ENCODE measurements around the gene GYPE.
"Not testable (repeated sequence)": the region's sequence is repeated elsewhere in the genome, so short reads cannot be mapped to it uniquely, and the experiment has no call there.

GYPE gene

DNA sequence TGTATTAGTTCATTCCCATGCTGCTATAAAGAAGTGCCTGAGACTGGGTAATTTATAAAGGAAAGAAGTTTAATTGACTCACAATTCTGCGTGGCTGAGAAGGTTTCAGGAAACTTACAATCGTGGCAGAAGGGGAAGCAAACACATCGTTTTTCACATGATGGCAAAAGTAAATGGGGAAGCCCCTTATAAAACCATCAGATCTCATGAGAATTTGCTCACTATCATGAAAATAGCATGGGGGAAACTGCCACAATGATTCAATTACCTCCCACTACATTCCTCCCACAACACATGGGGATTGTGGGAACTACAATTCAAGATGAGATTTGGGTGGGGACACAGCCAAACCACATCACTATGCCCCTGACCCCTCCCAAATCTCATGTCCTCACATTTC, 35.4 kb downstream of the GYPE start:
- not testable (repeated sequence) for DNase-seq

DNA sequence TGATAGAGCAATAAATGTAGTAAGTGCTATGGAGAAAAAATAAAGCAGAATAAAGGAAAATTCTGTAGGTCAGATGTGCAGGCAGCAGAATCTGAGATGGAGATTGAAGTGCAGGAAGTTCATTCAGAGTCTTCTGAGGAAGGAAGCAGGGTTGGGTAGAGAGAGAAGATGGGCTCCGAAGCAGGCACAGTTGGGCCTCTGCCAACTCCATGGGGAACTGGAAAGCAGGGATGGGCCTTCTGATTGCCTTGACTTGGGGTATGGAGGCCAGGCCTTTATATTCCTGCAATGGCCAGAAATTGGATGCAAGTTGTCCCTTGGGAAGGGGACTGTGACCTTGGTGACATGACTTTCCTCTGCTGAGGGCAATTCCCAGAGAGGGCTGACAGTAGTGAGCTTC, 42.6 kb downstream of the GYPE start:
- DNase-seq = not testable (repeated sequence)

DNA sequence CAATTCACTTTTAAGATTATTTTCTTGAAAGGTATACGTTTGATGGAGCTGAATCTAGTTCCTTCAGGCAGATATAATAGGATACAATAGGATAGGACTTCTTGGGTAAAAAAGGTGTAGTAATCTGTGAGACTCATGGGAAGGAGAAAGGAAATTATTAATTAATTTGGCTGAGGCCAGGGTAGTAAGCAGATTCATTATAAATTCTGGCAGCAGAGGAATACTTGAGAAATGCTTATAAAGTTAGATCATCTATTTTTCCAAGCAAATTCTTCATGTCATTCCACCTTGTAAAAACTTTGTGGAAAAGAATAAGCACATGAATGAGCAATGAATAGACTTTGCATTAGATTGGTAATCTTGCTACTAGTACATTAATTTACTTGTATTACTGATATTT, 46.9 kb downstream of the GYPE start:
- DNase-seq = no peak

DNA sequence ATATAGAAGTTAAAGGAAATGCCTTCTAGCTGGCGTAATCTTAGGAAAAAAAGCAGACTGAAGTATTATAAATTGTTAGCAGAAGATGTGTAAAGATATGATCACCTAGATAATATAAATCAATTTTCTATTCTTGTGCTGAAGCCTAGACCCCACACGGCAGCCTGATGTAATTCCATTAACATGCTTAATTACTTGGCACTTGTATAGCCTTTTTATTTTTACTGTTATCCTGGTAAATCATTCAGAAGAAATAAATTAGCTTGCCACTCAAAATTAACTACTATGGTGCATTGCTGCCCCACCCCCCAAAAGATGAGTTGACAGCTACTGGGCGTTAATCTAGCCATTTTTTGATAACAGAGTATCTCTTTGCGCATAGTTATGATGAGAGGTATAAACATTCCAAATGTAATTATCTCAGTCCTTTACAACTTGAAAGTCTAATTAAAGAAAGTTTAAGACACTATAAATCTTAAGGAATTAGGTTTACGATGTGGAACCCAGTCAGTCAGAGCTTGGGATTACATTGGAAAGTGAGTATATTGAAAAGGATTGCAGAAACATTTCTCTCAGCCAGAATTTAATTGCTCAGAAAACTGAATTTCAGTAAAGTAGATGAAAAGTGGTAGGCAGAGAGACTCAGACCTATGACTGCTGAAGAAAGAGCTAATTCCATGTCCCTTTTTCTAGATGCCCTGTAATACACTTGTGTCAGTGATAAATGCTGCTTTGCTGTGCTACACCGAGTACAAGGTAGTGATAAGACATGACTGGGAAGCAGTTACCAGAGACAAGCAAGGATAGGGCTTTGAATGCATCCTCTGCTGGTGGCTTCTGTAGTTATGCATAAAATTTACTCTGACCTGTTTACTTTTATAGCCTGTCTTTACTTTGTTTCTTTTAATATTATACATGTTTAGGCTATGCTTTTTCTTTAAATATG, 47.7 kb downstream of the GYPE start:
- not testable (repeated sequence) for DNase-seq

DNA sequence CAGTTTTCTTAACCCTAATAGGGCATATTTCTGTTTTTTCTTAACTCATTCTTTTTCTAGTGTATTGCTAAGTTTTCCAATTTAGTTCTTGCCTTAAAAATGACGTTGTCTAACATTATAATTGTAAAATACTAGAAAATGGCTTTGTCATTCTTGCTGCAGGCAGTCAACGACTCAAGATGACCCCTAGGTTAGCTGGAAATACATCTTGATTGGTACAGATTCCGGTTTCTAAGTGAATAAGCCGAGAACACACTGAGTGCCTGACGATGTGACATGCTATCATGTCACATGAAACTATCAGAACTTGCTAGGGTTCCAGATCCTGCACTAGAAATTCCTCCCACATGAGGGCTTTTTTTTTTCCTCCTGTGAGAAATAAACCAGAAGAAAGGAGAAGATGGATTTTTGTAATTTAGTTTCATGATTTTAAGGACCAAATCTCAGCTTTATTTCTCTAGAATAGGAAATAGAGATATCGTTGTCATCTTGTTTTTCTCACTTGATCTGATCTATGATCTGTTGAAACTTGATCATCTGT, 49.3 kb downstream of the GYPE start:
- not testable (repeated sequence) for DNase-seq

DNA sequence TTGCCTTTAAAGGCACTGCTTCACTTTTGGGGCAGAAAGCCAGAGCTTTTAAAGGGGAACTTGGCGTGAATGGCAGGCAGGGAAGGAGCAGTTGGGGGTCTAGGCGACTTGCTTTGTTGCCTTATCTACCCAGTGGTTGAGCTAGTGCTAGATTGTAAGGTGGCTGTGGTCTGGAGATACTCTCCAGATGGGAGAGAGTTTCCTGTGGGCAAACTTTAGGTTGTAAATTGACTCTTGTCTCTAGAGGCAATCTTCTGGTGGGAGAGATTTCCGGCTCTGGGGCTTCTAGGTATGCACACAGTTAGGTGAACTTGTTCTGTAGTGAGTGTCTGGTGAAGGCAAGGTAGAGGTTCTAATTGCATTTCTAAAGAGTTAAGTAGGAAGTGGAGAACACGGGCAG, 50.7 kb downstream of the GYPE start:
- not testable (repeated sequence) for DNase-seq

DNA sequence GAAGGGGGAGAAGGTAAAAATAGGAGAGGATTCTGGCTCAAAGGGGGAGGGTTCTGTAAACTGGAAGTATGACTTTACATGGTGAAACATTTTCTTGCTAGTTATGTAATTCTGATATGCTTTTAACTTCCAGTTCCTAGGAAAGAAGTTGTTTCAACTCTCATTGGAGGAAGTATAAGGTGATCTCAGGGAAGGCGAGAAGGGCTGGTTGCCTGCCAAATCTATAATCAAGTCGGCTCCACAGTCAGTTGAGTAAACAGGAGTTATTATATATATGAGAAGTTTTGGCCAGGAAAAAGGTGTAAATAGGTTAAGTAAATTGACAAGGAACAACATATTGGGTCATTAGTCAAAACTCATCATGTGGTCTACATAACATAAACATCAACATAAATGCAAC, 56.1 kb downstream of the GYPE start:
- DNase-seq = not testable (repeated sequence)

DNA sequence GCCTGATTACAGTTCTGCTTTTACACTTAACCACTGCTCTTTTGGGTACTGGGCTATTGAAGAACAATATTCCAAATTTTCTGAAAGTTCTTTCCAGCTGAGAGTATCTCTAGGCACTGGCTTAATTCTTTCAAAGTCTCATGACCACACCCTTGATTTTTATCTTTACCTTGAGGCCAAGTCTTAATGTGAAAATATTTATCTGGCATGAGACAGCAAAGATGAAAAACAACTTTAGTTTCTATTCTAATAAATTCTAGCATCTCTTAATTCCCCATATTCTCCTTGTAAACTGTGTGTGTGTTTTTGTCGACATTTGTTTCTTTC, 61.9 kb downstream of the GYPE start:
- DNase-seq = not testable (repeated sequence)

DNA sequence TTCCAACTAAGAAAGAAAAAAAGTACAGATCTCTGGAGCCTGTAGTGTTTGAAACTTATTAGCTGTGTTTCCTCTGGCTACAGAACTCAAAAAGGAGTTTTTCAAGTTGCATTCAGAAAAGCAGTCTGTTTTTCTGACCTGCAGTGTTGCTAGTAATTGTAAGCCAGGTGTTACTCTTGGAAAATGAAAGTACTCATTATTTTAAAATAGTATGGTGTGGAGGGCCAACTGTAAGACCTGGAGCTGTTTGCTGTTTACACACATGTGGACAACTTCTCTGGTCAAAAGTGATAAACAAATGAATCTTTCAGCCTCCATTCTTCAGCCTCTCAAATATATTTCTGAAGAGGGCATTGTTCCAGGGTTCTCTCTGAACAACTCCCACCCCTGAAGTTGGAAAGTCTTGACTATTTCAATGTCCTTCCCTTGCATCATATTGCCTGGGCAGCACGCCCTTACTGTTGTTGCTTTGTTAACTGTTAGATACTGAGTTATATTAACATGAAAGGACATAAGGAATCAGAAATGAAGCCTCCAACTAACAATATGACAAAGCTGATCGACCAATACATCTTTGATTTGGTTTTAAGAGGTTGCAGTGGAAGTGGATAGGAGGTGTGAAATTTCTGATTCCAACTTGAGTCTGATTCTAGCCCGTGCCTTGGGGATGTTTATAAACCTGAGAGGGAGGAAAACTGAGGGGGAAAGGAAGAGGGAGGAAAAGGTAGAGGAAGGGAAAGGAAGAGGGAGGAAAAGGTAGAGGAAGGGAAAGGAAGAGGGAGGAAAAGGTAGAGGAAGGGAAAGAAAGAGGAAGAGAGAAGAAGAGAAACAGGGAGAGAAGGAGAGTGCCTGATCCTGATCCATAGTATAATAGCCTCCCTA, 62.5 kb downstream of the GYPE start:
- DNase-seq = not testable (repeated sequence)

DNA sequence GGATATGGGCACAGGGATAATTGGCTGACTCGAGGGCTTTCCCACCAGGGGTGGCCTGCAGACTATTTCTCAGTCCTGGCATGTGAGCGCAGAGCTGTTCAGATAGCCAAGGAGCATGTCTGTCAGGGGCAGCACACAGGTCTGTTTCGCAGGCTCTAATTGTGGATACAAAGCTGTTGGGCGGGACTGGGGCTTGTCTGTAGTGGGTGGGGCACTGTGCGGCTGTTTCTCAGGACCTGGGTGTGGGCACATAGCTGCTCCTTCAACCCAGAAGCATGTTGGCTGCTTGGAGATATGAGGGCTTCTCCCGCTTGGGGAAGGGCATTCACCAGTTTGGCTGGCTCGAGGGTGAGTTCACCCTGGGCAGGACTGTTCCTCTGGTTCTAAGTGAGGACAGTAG, 65.9 kb downstream of the GYPE start:
- not testable (repeated sequence) for DNase-seq

DNA sequence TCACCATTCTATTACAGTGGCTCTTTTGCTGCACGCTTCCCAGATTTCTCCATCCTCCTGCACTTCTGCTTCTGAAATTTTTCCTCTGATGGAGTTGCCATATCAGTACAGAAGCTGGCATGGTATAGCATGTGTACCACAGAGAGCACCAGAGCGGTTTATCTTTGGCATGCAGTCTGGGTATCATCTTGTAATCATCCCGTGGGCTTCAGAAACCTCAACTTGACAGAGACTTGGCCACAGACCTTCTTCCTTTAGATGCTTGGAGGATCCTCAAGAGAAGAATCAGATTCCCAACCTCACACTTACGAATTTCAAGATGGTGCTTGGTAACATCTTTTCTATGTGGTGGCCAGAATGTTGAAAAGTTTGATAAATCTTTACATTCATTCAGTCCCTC, 71.2 kb downstream of the GYPE start:
- not testable (repeated sequence) for DNase-seq

DNA sequence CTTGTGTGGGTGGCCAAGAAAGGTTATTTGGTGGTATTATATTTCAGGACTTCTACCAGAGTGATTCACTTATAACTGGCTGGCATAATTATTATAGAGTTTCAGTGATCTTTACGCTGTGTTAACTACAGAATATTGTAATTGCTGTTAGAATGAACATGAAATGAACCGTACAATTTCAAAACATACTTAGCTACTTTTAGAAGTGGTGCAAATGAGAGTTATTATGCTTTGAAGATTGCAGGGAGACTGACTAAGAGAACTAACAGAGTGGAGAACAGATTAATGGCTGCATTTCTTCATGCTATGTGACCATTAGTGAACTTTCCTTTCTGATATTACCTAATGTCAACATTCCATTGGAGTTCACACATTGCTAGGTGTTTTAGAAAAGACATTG, 71.7 kb downstream of the GYPE start:
- DNase-seq = not testable (repeated sequence)

DNA sequence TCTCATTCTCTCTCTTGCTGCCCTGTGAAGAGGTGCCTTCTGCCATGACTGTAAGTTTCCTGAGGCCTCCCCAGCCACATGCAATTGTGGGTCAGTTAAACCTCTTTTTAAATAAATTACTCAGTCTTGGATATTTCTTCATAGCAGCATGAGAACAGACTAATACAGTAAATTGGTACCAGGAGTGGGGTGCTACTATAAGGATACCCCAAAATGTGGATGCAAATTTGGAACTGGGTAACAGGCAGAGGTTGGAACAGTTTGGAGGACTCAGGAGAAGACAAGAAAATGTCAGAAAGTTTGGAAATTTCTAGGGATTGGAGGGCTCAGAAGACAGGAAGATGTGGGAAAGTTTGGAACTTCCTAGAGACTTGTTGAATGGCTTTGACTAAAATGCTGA, 74.8 kb downstream of the GYPE start:
- not testable (repeated sequence) for DNase-seq

DNA sequence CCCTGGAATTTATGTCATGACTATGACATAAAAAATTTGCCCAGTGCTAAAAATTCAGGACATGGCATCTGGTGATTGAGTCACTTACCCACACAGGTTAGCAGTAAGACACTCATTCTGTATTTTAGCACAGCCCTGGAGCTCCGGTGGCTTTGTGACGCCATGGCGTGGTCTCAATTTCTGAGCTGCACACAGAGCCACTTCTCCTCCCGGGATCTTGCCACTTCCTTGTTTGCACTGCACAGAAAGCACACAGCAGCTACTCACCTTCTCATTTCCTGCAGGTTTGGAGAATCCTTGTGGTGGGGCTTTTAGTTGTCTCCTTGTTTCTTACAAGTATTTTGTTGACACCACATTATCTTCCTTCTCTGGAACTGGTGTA, 76.1 kb downstream of the GYPE start:
- not testable (repeated sequence) for DNase-seq
